Caco-2 (cell line): ENCODE data around the gene SLC25A29. TPM values are rescaled to one million over a fixed set of nuclear protein-coding genes. Genes with fewer than 3 reads are reported as not detected.
A peak's percentile ranks its signal among the peaks of the same experiment; 100 is the strongest.

ENCODE experiments used
- BruUV-seq: library from RNA; stranded (reverse); fragments of 400-500 nt; replicated peaks from 2 replicates; lab custom pipeline; 2021; lab: Mats Ljungman, UMichigan
- CTCF ChIA-PET: fragments of 300-600 bp; sonication (Branson Sonifier 250); formaldehyde crosslinking; loops from one replicate; lab custom pipeline; 2022; ENCODE audit warnings: antibody characterized with exemption; lab: Charles Lee
- POLR2A ChIA-PET: fragments of 300-600 bp; sonication (Branson Sonifier 250); formaldehyde crosslinking; loops from one replicate; lab custom pipeline; 2022; ENCODE audit warnings: antibody characterized with exemption; lab: Charles Lee
- DNase-seq, 2 experiments: peaks; one replicate each; pipeline versions ENCODE4 v3.0.0 to v3.0.0-alpha.2; 2020 to 2022
- H3K27me3 ChIP-seq: replicated peaks from 2 replicates; pipeline ENCODE4 v1.6.0; 2011; ENCODE audit warnings: low read length; ENCODE audit not compliant: control insufficient read depth, insufficient read depth
- H3K36me3 ChIP-seq: 2 replicates; pipeline ENCODE4 v1.5.1; 2011; ENCODE audit warnings: low read length; ENCODE audit not compliant: control insufficient read depth, insufficient read depth
- H3K4me1 ChIP-seq: fragments of 250-450 bp; sonication (Bioruptor Pico); 2 replicates; pipeline ENCODE4 v1.5.1; 2020; ENCODE audit warnings: mild to moderate bottlenecking
- H3K4me3 ChIP-seq: 2 replicates; pipeline ENCODE4 v1.5.1; 2011; ENCODE audit warnings: low read depth, mild to moderate bottlenecking, control low read depth, low read length
- H3K9me3 ChIP-seq: fragments of 250-450 bp; sonication (Bioruptor Pico); 2 replicates; pipeline ENCODE4 v1.5.1; 2020; ENCODE audit warnings: mild to moderate bottlenecking, moderate library complexity
- H3K27ac Mint-ChIP-seq: one replicate; pipeline ENCODE4 v1.8.0; 2022; ENCODE audit warnings: mixed read lengths; ENCODE audit not compliant: unreplicated experiment
- H3K27me3 Mint-ChIP-seq: one replicate; pipeline ENCODE4 v1.8.0; 2022; ENCODE audit warnings: mixed read lengths; ENCODE audit not compliant: insufficient read depth, unreplicated experiment
- H3K36me3 Mint-ChIP-seq: one replicate; pipeline ENCODE4 v1.8.0; 2022; ENCODE audit warnings: mild to moderate bottlenecking, mixed read lengths; ENCODE audit not compliant: insufficient read depth, unreplicated experiment
- H3K4me1 Mint-ChIP-seq: one replicate; pipeline ENCODE4 v1.8.0; 2022; ENCODE audit warnings: low read depth, mixed read lengths; ENCODE audit not compliant: unreplicated experiment
- H3K4me3 Mint-ChIP-seq: one replicate; pipeline ENCODE4 v1.8.0; 2022; ENCODE audit warnings: mild to moderate bottlenecking, moderate library complexity, mixed read lengths; ENCODE audit not compliant: unreplicated experiment
- H3K9me3 Mint-ChIP-seq: one replicate; pipeline ENCODE4 v1.8.0; 2022; ENCODE audit warnings: mixed read lengths; ENCODE audit not compliant: unreplicated experiment
- intact Hi-C: fragments of 100-400 bp; cut with micrococcal nuclease; formaldehyde crosslinking; loops from one replicate; pipeline ENCODE4 v1.10.0; 2022; ENCODE audit not compliant: unreplicated experiment
- microRNA-seq: library from miRNA; unstranded; fragments of <30 nt; microRNA quantifications from one replicate; pipeline ENCODE4 v1.2.0, GENCODE V29; 2022
- total RNA-seq: library from RNA; stranded (reverse); gene quantifications from 2 replicates; pipeline ENCODE4 v1.2.3, GENCODE V29; 2022
- TF ChIP-seq, protein P1 (sequence below), 2 experiments: fragments of 200-600 bp in 1 of 2; IDR thresholded peaks; 1 replicate in 1 of 2; 2 replicates in 1 of 2; pipeline versions ENCODE4 v1.5.1 to v1.8.0; 2011 to 2022; ENCODE audit warnings: antibody characterized with exemption in 1 of 2, control low read depth in 1 of 2, inconsistent platforms in 1 of 2, low read depth in 1 of 2, low read length in 1 of 2, mild to moderate bottlenecking in 1 of 2, moderate library complexity in 1 of 2; ENCODE audit not compliant: insufficient read depth in 1 of 2, severe bottlenecking in 1 of 2, unreplicated experiment in 1 of 2

Gene SLC25A29
- total RNA-seq, 1 experiment from 2014 or later, result 28.5 TPM

DNA sequence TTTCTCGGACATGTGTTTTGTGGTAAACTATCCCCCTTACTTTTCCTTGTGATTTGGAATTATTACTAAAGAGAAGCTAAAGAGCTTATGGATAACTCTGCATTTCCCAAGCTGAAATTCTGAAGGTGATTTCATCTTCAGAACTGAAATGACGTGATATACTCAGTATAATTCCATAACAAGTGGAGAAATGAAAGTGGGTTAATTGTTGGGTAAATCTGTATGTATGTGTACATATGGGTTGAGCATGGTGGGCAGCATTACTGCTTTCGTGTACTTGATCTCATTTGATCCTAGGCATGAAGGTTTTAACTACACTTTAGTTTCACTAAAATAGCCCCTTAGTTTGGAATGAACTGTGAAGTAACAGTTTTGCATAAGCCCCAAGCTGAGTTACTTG lies 63.2 kb downstream of the SLC25A29 start:
- intact Hi-C loops, result no loop called here
- no peak for DNase-seq
- ChIA-PET POLR2A (no interaction called here), CTCF (no interaction called here)
- H3K27me3 ChIP-seq, result no peaks in the 10 kb centered on the region
- peaks cover 16% of the 10 kb centered on the region for H3K4me1 ChIP-seq
- no peaks in the 10 kb centered on the region for H3K9me3 Mint-ChIP-seq
- TF ChIP-seq, protein P1, sequence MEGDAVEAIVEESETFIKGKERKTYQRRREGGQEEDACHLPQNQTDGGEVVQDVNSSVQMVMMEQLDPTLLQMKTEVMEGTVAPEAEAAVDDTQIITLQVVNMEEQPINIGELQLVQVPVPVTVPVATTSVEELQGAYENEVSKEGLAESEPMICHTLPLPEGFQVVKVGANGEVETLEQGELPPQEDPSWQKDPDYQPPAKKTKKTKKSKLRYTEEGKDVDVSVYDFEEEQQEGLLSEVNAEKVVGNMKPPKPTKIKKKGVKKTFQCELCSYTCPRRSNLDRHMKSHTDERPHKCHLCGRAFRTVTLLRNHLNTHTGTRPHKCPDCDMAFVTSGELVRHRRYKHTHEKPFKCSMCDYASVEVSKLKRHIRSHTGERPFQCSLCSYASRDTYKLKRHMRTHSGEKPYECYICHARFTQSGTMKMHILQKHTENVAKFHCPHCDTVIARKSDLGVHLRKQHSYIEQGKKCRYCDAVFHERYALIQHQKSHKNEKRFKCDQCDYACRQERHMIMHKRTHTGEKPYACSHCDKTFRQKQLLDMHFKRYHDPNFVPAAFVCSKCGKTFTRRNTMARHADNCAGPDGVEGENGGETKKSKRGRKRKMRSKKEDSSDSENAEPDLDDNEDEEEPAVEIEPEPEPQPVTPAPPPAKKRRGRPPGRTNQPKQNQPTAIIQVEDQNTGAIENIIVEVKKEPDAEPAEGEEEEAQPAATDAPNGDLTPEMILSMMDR (IDR thresholded peaks at IDR 0.05; ENCODE audit: insufficient read depth in 1 of 2, low read depth in 1 of 2, low read length in 1 of 2, severe bottlenecking in 1 of 2, unreplicated experiment in 1 of 2), result no peak
- no peak overlapping the region for H3K4me3 Mint-ChIP-seq
- no peaks in the 10 kb centered on the region; the same call in 1 of the 2 replicates for H3K36me3 ChIP-seq
- no peak overlapping the region for H3K4me3 ChIP-seq
- H3K27ac Mint-ChIP-seq, result no peak overlapping the region
- no peaks in the 10 kb centered on the region for H3K9me3 ChIP-seq
- TSS peak; percentile 1 for BruUV-seq
- peaks cover 9% of the 10 kb centered on the region for H3K4me1 Mint-ChIP-seq
- H3K27me3 Mint-ChIP-seq, result no peaks in the 10 kb centered on the region
- peaks cover 33% of the 10 kb centered on the region for H3K36me3 Mint-ChIP-seq

DNA sequence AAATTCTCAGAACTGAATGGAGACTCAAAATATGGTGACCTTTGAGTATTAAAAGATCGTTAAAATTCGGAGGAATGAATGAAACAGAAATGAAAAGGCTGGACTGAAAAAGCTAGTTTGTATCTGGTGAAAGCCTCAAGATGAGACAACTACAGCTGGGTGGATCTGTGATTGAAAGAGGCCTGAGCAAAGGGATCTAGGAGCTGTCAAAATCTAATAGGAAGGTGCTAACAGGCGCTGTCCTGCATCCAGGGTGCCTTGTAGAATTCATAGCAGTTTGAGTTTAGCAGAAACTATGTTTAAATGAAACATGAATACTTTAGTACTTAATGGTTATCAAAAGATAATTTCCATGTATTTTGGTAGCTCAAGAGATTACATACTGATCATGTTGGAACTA lies 65.0 kb downstream of the SLC25A29 start:
- ChIA-PET CTCF (interaction anchor here (0.7 to 1.1 kb wide), 3 partner anchors 19 to 44 kb away, joined by 3 read pairs; no protein-coding TSS in a partner anchor), POLR2A (interaction anchor here (0.6 kb wide), 1 partner anchor 9 kb away, joined by 8 read pairs; no protein-coding TSS in a partner anchor)
- DNase-seq, result no peak
- Histone ChIP-seq H3K4me1 (peaks cover 15% of the 10 kb centered on the region; the same call in 1 of the 2 replicates), H3K4me3 (peak overlapping the region; percentile 54), H3K27me3 (no peaks in the 10 kb centered on the region), H3K36me3 (no peaks in the 10 kb centered on the region; the same call in 1 of the 2 replicates), H3K9me3 (no peaks in the 10 kb centered on the region)
- Mint-ChIP-seq H3K4me1 (peaks cover 11% of the 10 kb centered on the region), H3K27me3 (no peaks in the 10 kb centered on the region), H3K36me3 (peaks cover 40% of the 10 kb centered on the region), H3K27ac (peak overlapping the region; percentile 90), H3K9me3 (no peaks in the 10 kb centered on the region), H3K4me3 (peak overlapping the region; percentile 84)
- TF ChIP-seq, protein P1 (IDR thresholded peaks at IDR 0.05; ENCODE audit: insufficient read depth in 1 of 2, low read depth in 1 of 2, low read length in 1 of 2, severe bottlenecking in 1 of 2, unreplicated experiment in 1 of 2), result no peak
- BruUV-seq, result no TSS peak
- intact Hi-C loops, result loop anchor here (2.0 kb wide), 1 partner anchor 136 kb away; the partner anchor contains the start of gene WDR25

Small RNA genes lying within 50 kb of the gene (microRNA-seq; reads per million reads assigned to microRNA genes)
- gene MIR345 (110 reads per million, percentile 72 among the genes with 10 or more reads in this experiment), gene MIR6764 (not detected)

Other genes starting within 250 kb of the SLC25A29 start
- gene EVL, start 241.0 kb downstream of the SLC25A29 start, total RNA-seq, result 14.2 and 16.4 TPM in 2 replicates
- 3.8 and 5.1 TPM in 2 replicates for gene DEGS2, start 146.8 kb downstream of the SLC25A29 start, total RNA-seq
- gene YY1, start 67.3 kb downstream of the SLC25A29 start, total RNA-seq, result 91.0 and 94.1 TPM in 2 replicates
- not detected in 2 replicates for gene SLC25A47, start 16.9 kb upstream of the SLC25A29 start, total RNA-seq
- gene WDR25, start 70.0 kb upstream of the SLC25A29 start, total RNA-seq, result 4.7 and 4.8 TPM in 2 replicates